ENCODE results near the gene SMYD3.
"Not testable (repeated sequence)": the region's sequence is repeated elsewhere in the genome, so short reads cannot be mapped to it uniquely, and the experiment has no call there.

The SMYD3 gene

GRCh38 chr1:246108278-246108925 lies 398.7 kb downstream of the SMYD3 start:
- no peak for DNase-seq (ENCODE audit: low read depth)

DNA sequence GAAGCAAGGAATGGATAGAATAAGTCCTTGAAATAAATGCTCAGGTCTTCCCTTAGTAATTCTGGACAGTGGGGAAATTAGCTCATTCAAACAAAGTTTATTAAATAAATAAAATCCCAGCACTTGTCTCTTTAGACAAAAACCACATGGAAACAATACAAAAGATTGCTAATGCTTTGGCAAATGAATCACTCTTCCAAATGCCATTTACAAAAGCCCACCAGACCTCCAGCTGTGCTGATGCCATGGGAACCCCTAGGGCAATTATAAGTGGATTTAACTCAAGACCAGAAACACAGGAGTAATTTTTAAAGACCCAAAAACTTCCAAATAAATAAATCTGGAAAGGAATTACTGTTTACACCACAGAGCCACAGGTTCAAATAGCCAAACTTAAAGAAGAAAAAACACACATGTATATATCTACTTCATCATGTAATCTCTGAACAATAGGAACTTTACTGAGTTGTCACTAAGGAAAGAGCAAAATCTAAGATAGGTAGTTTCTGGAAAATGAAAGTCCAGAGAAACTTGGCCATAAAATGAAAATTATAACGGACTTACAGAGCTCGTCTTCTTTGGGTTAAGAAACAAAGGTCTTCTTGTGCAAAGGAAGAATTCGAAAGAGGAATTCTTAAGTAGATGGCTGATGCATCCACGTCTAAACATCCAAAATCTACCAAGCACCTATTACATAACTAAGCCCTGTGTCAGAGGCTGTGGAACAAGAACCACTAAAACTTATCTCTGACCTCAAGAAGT lies 399.4 kb downstream of the SMYD3 start:
- no peak for DNase-seq (ENCODE audit: low read depth)

GRCh38 chr1:246106342-246106763 lies 400.7 kb downstream of the SMYD3 start:
- no peak for DNase-seq (ENCODE audit: low read depth)

- DNase-seq (ENCODE audit: low read depth), result no peak
Measured at GRCh38 chr1:246104927-246105326, 402.2 kb downstream of the SMYD3 start.

DNA sequence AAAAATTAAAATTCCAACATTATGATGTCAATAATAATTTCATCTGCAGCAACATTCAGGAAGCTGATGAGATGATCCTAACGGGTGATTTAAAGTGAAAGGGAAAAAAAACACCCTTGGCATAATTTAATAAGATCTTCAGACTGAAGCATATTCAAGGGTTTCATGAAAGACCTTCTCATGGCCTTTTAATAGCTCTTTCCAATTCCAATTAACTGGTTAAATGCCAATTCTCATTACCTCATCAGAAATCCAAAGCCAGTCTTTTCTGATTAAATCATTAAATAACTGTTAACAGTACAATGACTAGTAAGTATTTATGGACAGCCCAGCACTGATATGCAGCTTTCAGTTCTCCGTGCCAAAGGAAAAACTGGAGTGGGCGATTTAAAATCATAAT lies 407.5 kb downstream of the SMYD3 start:
- DNase-seq (ENCODE audit: low read depth), result no peak

- no peak for DNase-seq (ENCODE audit: low read depth)
Measured at GRCh38 chr1:246096356-246096755, 410.7 kb downstream of the SMYD3 start.

- DNase-seq (ENCODE audit: low read depth), result no peak
Measured at GRCh38 chr1:246095443-246095842, 411.6 kb downstream of the SMYD3 start.

DNA sequence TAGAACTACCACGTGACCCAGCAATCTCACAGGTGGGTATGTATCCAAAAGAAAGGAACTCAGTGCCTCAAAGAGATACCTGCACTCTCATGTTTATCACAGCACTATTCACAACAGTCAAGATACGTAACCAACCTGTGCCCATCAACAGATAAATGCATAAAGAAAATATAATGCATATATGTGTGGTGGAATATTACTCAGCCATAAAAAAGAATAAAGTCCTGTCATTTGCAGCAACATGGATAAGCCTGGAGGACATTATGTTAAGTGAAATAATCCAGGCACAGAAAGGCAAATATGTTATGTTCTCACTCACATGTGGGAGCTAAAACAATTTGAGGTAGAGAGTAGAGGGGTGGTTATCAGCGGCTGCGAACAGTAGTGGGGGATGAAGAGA lies 413.8 kb downstream of the SMYD3 start:
- DNase-seq (ENCODE audit: low read depth), result no peak

DNA sequence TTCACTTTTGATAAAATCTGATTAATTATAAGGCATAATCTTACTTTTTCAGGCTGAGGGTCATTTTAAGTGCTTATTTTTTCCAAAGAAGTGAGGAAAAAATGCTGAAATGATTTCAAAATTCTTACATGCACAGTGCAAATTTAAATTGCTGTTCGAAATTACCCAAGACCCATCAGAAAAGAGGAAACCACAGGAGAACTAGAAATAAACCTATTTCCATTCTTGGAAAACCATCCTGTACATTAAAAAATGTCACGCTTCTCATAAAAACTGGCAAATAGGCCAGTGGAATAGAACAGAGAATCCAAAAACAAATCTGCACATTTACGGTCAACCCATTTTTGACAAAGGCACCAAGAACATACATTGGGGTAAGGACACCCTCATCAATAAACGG lies 414.9 kb downstream of the SMYD3 start:
- DNase-seq (ENCODE audit: low read depth), result no peak

GRCh38 chr1:246091477-246091876 lies 415.6 kb downstream of the SMYD3 start:
- no peak for DNase-seq (ENCODE audit: low read depth)

DNA sequence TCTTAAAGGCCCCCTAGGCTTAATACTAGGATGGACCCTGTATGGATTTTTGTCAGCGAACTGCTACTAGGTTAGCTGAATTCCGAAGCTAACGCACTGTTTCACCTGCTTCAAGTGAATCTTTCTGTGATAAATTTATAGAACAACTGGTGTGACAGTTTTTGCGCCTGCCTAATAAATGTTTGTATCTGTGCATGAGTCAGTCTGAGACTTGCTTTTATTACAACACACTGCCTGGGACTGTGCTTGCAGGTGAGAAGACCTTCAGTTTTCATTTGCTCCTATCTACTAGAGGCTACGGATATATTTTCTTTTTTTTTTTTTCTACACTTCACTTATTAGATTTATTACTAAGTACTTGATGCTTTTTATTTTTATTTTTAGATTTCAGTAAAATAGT lies 420.9 kb downstream of the SMYD3 start:
- no peak for DNase-seq (ENCODE audit: low read depth)

GRCh38 chr1:246083416-246083815 lies 423.7 kb downstream of the SMYD3 start:
- DNase-seq (ENCODE audit: low read depth), result no peak

DNA sequence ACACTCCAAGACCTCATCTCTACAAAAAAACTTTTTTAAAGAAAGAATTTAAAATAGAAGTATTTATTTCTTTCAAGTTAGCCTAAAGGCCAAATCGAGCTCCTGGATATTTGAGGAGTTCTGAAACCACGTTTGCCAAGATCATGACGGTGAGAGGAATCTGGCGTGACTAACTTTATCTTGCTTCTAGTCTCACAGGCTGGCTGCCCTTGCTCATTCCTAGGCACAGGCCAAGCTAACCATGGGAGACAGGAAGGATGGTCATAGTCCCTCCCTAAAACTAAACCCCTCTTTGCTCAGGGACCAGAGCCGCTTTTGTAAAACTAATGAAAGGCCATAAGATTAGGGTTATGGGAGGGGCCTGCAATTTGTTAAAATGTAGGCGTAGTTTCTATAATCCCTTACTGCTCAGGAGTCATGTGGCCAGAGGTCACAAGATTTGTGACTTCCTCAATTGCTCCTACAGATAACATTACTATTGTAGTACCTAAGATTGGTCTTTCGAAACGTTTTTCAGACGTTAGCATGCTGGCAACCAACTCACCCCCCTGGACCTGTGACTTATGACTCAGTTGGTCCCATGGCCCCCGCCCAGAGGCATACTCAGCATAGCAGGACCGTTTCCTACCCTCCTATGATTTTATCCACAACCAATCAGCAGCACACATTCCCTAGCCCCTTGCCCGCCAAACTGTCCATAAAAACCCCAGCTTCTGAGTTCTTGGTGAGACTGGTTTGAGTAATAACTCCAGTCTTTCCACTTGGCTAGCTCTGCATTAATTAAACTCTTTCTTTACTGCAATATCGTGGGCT lies 425.0 kb downstream of the SMYD3 start:
- no peak for DNase-seq (ENCODE audit: low read depth)

GRCh38 chr1:246081138-246081702 lies 425.9 kb downstream of the SMYD3 start:
- DNase-seq (ENCODE audit: low read depth), result no peak

GRCh38 chr1:246080031-246080430 lies 427.0 kb downstream of the SMYD3 start:
- DNase-seq (ENCODE audit: low read depth), result no peak

GRCh38 chr1:246078888-246079252 lies 428.2 kb downstream of the SMYD3 start:
- DNase-seq (ENCODE audit: low read depth), result no peak

GRCh38 chr1:246078126-246078887 lies 428.8 kb downstream of the SMYD3 start:
- DNase-seq (ENCODE audit: low read depth), result no peak

GRCh38 chr1:246077476-246077875 lies 429.6 kb downstream of the SMYD3 start:
- no peak for DNase-seq (ENCODE audit: low read depth)

DNA sequence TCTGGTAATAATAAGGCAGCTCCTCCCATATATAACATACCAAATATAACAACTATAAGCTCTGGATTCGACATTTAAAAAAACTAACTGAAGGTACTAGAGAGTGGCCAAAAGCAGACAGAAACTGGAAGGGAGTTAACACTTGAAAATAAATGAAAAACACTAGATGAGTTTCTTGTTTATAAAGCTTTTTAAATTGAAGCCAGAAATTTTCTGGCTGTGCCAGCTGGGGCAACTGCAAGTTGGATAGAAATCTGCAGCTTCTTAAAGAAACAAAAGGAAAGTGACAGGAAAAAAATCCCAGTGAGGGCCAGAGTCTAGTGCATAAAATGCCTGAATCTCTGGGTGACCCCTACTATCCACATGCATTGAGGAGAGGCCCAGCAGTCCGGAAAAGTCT lies 432.7 kb downstream of the SMYD3 start:
- no peak for DNase-seq (ENCODE audit: low read depth)

DNA sequence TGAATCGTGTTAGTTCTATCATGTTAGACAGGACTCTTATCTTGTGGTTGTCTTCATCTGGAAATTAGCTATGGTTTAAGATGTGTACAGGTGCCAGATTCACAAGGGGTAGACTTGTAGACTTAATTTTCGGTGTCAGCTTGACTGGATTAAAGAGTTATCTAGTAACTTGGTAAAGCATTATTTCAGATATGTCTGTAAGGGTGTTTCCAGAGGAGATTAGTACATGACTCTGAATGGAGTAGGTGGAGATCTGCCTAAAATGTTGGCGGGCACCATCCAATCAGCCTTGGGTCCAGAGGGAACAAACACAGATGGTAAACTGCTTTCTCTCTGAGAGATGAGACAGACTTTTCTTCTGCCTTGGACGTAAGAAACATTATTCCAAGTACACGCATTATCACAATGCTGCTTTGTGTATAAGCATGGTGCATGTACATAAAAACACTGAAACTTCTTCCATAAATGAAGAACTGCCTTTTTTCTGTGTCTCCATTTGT lies 434.6 kb downstream of the SMYD3 start:
- no peak for DNase-seq (ENCODE audit: low read depth)

GRCh38 chr1:246071981-246072380 lies 435.1 kb downstream of the SMYD3 start:
- DNase-seq (ENCODE audit: low read depth), result not testable (repeated sequence)

DNA sequence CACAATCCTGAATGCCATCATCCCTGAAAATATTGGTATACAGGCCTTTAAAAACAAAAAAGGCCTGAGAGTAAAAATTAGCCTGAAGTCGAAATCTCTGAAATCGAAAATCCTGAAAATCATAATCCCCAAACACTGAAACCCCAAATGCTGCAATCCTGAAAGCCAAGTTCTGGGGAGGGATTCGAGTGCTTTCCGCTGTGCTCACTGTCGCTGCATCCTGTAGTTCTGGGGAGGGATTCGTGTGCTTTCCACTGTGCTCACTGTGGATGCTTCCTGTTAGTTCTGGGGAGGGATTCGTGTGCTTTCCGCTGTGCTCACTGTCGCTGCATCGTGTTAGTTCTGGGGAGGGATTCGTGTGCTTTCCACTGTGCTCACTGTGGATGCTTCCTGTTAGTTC lies 435.5 kb downstream of the SMYD3 start:
- DNase-seq (ENCODE audit: low read depth), result not testable (repeated sequence)

Measured in activated T-cell treated with anti-CD3 and anti-CD28 coated beads for 24 hours (primary cell).